Mucosa of stomach (tissue), 1 donor: ENCODE measurements around the gene ATG13.

Experiments used
- H3K27me3 ChIP-seq: one replicate; pipeline ENCODE4 v1.7.0; 2013; ENCODE audit warnings: mild to moderate bottlenecking, low read length; ENCODE audit not compliant: control insufficient read depth, insufficient read depth
- H3K36me3 ChIP-seq: one replicate; pipeline ENCODE4 v1.7.0; 2013; ENCODE audit warnings: low read length; ENCODE audit not compliant: control insufficient read depth, insufficient read depth
- H3K4me1 ChIP-seq: one replicate; pipeline ENCODE4 v1.7.0; 2013; ENCODE audit warnings: mild to moderate bottlenecking, low read length; ENCODE audit not compliant: control insufficient read depth, insufficient read depth
- H3K4me3 ChIP-seq: one replicate; pipeline ENCODE4 v1.7.0; 2013; ENCODE audit warnings: low read length
- H3K9ac ChIP-seq: one replicate; pipeline ENCODE4 v1.7.0; 2013; ENCODE audit warnings: mild to moderate bottlenecking, low read length, moderate library complexity
- H3K9me3 ChIP-seq: one replicate; pipeline ENCODE4 v1.7.0; 2013; ENCODE audit warnings: mild to moderate bottlenecking, low read length, moderate library complexity; ENCODE audit not compliant: control insufficient read depth
- donor health status: Pancreatic carcinoma.

The ATG13 gene

DNA sequence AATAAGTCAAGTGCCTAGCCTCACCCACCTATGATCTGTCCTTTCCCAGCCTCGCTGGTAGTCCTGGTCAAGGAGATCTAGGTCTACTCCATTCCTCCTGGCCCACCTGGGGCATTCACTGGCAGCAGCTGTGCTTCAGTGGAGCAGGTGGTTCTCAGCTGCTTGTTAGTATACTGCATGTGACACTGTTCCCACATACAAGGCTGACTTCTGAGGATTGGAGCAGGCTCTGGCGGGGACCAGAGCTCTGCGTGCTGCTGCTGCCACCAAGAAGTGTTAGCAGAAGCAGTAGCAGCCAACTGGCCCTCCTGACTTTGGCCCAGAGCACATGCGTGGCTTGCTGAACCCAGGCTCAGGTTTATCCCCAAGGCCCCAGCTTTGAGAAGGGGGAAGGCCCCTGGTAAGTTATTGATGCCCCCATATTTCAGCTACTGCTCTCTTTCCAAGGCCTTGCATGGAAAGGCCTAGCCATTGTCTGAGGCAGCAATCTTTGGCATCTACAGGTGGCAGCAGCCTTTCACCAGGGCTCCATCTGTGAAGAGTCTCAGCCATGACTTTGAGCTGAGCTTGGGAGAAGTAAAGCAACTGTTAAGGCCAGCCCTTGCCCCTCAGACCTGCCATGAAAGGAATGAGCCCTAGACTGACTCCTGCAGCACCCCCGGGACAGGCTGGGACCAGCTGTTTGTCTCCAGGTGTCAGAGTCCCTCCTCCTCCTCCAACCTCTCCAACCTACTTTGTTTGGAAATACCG is 56.5 kb downstream of the ATG13 start:
- Histone ChIP-seq H3K4me1 (peaks cover 28% of the 10 kb centered on the region), H3K27me3 (no peaks in the 10 kb centered on the region), H3K4me3 (no peak overlapping the region), H3K36me3 (peaks cover 19% of the 10 kb centered on the region), H3K9ac (no peak overlapping the region), H3K9me3 (no peaks in the 10 kb centered on the region)

DNA sequence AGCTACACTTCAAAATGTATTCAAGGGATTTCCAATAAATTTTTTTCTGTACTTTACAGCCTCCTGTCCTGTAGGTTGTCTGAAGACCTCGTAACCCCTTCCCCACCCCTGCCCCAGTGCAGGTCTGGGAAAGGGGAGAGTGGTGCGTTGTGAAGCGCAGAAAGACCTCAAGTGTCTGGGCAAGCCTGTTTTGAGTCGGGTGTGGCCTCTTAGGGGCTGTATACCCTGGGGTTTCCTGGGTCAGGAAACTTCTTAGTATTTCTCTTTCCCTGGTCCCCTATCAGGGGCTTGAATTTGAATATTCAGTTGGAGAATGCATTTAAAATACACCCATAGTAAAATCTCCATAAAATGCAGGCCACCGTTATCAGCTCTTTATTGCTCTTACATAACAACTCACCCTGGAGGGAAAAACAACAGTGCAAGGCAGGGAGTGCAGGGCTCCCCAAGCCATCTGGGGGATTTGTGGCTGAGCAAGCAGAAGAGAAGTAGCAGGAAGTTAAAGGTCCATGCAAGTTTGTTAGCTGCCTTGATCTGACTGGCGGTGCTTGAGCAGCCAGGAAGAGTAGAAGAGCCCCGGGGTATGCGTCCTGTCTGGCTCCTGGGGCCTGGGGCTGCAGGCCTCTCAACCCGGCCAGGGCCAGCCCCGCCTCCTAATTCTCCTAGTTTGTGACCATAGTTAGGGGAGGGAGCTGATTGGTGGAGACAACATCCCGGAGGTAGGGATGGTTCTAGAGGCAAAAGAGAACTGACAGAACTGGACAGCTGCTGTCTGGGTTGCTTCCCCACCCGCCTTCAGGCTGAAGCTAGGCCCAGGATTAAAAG is 57.3 kb downstream of the ATG13 start:
- H3K9ac ChIP-seq, result peak overlapping the region; percentile 47
- H3K4me3 ChIP-seq, result no peak overlapping the region
- H3K9me3 ChIP-seq, result no peaks in the 10 kb centered on the region
- H3K36me3 ChIP-seq, result peaks cover 22% of the 10 kb centered on the region
- peaks cover 28% of the 10 kb centered on the region for H3K4me1 ChIP-seq
- no peaks in the 10 kb centered on the region for H3K27me3 ChIP-seq

GRCh38 chr11:46675288-46675851 is 58.0 kb downstream of the ATG13 start:
- Histone ChIP-seq H3K4me1 (peaks cover 28% of the 10 kb centered on the region), H3K9ac (peak overlapping the region; percentile 47), H3K4me3 (no peak overlapping the region), H3K36me3 (peaks cover 27% of the 10 kb centered on the region), H3K9me3 (no peaks in the 10 kb centered on the region), H3K27me3 (no peaks in the 10 kb centered on the region)

DNA sequence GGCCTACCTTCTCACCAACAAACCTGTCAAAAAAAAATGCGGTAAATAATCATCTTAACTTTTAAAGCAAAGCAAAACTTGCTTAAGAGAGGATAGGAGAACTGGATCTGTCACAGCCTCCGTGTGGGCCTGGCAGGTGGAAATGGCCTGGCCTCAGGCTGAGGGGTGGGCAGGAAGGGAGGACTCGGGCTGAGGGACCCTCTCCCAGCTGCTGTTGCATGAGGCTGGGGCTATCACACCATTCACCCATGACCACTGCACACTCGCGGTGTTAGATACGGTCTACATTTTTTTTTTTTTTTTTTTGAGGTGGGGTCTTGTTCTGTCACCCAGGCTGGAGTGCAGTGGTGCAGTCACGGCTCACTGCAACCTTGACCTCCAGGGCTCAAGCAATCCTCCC is 58.6 kb downstream of the ATG13 start:
- Histone ChIP-seq H3K4me3 (no peak overlapping the region), H3K4me1 (peaks cover 28% of the 10 kb centered on the region), H3K9me3 (no peaks in the 10 kb centered on the region), H3K9ac (peak overlapping the region; percentile 47), H3K27me3 (no peaks in the 10 kb centered on the region), H3K36me3 (peaks cover 33% of the 10 kb centered on the region)

DNA sequence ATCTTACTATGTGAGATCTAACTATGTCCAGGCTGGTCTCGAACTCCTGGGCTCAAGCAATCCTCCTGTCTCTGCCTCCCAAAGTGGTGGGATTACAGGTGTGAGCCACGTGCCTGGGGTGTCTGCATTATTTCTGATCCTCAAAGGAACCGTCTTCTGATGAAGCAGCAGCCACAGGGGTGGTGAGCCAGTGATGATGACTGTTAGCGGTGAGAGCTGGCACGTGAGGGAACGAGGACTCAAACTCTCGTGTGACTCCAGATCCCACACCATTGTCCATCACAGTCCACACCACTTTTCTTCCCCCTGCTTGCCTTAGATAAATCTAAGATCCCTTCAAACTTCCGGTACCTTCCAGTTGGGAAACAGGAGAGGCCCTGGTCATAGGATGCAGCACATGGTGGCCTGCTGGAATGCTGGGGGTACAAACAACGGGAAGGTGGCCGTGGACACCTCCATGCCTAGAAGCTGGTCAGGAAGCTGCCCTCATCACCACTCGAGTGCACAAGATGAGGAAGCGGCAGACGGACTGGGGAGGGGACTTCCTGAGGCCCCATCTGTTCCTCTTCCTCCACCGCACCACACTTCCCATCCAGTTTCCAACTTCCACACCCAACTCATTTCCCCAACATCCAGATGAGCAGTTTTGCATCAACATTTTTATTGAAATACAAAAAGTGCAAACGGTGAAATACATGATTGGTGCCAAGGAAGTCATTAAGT is 59.2 kb downstream of the ATG13 start:
- Histone ChIP-seq H3K9me3 (no peaks in the 10 kb centered on the region), H3K36me3 (peaks cover 40% of the 10 kb centered on the region), H3K4me1 (peaks cover 28% of the 10 kb centered on the region), H3K9ac (no peak overlapping the region), H3K27me3 (no peaks in the 10 kb centered on the region), H3K4me3 (no peak overlapping the region)

DNA sequence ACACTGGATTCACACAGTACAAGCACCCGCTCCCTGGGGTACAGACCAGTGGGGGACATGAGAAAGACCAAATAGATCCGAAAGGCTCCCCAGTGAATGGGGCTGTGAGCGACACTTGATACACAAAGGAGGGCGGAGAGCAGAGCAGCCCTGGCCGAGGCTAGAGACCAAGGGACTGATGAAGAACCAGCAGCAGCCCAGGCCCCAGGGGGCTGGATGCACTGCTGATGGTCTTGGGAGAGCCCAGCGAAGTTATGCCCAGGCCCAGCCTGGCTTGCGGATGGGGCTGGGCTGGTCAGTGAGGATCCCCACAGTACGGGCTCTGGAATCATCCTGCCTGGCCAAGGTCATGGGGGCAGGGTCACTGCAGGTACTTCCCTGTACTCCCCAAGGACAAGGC is 59.8 kb downstream of the ATG13 start:
- Histone ChIP-seq H3K4me3 (no peak overlapping the region), H3K27me3 (no peaks in the 10 kb centered on the region), H3K9me3 (no peaks in the 10 kb centered on the region), H3K36me3 (peaks cover 44% of the 10 kb centered on the region), H3K9ac (no peak overlapping the region), H3K4me1 (peaks cover 28% of the 10 kb centered on the region)

- H3K27me3 ChIP-seq, result no peaks in the 10 kb centered on the region
- H3K9ac ChIP-seq, result no peak overlapping the region
- H3K4me3 ChIP-seq, result no peak overlapping the region
- peaks cover 28% of the 10 kb centered on the region for H3K4me1 ChIP-seq
- H3K36me3 ChIP-seq, result peaks cover 34% of the 10 kb centered on the region
- no peaks in the 10 kb centered on the region for H3K9me3 ChIP-seq
Measured at GRCh38 chr11:46677991-46678740, 60.8 kb downstream of the ATG13 start.

DNA sequence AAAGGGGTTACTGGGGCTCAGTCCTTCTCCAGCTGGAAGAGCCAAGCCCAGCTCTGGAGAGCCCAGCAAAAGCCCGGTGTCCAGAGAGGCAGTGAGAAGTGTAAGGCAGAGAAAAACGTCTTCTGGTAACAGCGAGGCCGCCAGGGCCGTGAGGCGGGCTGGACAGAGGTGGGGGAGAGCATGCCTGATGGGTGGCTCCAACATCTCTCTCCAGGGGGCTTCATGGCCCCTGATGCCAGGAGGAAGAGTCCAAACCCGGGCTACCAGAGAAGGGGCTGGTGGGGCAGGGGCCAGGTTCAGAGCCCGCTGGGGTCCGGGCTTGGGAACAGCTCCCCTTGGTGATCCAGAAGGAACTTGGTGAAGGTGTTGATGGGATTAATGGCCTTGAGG is 61.4 kb downstream of the ATG13 start:
- Histone ChIP-seq H3K36me3 (peaks cover 33% of the 10 kb centered on the region), H3K9me3 (no peaks in the 10 kb centered on the region), H3K27me3 (no peaks in the 10 kb centered on the region), H3K4me1 (peaks cover 27% of the 10 kb centered on the region), H3K9ac (no peak overlapping the region), H3K4me3 (no peak overlapping the region)

GRCh38 chr11:46679241-46680163 is 62.1 kb downstream of the ATG13 start:
- H3K9ac ChIP-seq, result no peak overlapping the region
- no peak overlapping the region for H3K4me3 ChIP-seq
- no peaks in the 10 kb centered on the region for H3K9me3 ChIP-seq
- H3K27me3 ChIP-seq, result no peaks in the 10 kb centered on the region
- H3K36me3 ChIP-seq, result peaks cover 33% of the 10 kb centered on the region
- H3K4me1 ChIP-seq, result peaks cover 19% of the 10 kb centered on the region

GRCh38 chr11:46680164-46680760 is 62.9 kb downstream of the ATG13 start:
- Histone ChIP-seq H3K4me1 (peaks cover 12% of the 10 kb centered on the region), H3K36me3 (peaks cover 33% of the 10 kb centered on the region)

More at GRCh38 chr11:46680164-46680760, 62.9 kb downstream of the ATG13 start:
- Histone ChIP-seq H3K9me3 (no peaks in the 10 kb centered on the region), H3K9ac (no peak overlapping the region), H3K4me3 (no peak overlapping the region), H3K27me3 (no peaks in the 10 kb centered on the region)
